Germinal center (tissue), 1 donor: ENCODE measurements around the gene ALDOC.
"Not testable (repeated sequence)": the region's sequence is repeated elsewhere in the genome, so short reads cannot be mapped to it uniquely, and the experiment has no call there.

Experiments used
- DNase-seq: peaks from one replicate; pipeline ENCODE4 v3.0.0; 2012; ENCODE audit warnings: mixed read lengths, low spot score

ALDOC gene

DNA sequence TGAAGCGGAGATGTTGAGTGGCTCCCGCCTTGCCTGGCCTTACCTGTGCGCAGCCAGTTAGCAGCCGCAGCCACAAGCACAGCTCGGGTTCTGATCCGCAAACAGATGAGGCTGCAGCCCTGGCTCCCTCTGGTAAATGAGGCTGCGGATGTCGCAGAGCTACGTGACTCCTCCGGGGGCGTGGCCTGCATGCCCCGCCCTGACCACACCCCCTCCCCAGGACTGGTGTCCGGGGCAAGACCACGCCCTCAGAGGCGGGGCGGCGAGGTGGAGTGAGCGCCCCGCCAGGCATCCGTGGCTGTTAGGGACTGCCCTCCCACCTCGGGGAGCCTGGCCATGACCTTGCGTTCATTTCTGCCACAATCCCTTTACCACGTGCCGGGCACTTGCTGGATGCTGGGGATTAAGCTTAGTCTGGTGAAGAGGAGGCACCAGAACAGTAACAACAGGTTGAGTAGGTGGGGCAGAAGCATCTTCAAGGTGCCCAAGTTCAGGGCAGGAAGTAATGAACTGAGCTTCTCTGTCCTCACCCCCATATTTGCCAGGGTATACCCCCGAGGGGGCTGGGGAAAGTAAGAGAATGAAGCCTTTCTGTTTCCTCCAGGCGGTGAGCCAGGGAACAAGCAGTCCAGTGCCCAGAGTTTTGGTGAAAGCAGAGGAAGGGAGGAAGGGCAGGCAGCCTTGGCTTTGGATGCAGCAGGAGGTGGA, at the start of gene ALDOC:
Gene ALDOC (minus strand): TSS at position 138 of the 708 bp plus-strand sequence. CDS start 1,363 bp downstream, outside the sequence.
- DNase-seq = peak; percentile 99

DNA sequence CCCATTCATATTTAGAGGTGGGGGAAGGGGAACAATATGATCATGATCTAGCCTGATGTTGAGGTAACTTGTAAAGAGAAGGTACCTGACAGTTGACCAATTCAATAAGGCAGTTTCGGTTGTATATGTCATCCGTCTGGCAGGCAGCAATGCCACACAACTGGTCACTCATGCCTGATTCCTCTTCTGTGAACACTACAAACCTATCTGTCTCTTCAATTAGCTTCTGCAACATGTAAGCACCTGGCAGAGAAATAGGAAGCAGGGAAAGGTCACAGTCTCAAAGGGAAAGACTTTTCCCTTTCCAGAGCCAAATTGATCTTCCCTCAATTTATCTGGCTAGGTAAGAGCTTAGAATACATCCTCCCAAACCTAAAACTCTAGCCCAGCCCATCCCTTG, 47.5 kb upstream of the ALDOC start:
- DNase-seq = no peak

DNA sequence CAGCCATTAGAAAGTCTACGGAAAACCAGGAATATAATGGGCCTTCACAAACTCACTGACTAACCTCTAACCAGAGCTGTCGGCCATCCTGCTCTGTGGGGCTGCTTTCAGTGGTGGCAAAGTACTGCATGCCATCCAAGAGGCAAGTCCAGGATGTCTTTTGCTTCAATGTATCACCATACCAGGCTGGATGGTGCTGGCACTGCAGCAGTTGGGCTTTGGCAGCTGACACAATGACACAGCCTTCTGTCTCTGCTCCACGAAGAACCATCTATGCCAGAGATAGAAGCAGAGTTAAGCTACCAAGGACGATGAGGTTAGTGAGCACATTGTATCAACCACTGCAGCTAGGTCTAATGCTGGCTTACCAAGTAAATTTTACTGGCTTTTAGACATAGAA, 47.0 kb upstream of the ALDOC start:
- no peak for DNase-seq

DNA sequence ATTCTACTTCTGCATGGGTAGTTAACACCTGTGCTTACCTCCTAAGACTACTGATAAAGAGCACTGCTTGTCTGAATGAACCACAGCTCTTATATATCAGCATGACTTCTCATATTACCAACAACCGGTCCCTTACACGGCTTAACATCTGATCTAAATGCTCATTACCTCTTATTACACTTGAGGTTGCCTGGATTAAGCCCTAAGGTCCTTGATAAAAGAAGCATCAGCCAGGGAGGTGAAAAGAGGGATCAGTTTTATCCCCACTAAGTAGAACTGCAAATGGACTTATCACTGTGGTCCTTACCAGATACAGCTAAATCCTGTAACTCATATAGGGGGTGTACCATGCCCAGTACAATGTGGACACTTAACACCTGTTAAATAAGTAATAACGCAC, 45.5 kb upstream of the ALDOC start:
- no peak for DNase-seq

DNA sequence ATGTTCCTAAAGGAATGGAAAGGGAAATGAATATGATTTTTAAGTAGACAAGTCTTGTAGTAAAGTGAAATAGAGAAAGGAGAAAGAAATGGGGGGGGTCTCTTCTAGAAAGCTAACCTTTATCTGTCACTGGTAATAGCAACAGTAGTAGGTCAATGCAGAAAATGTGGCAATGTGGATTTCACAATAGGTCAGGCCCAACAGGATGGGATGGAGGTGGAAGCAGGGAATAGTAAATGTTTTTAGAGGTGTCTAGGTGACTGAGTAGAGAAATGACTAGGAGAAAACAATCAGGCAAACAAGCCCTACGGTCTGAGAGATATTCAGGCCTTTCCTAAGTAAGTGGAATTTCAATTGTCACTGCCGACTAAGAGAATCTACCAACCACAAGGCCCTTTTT, 43.3 kb upstream of the ALDOC start:
- DNase-seq = no peak

DNA sequence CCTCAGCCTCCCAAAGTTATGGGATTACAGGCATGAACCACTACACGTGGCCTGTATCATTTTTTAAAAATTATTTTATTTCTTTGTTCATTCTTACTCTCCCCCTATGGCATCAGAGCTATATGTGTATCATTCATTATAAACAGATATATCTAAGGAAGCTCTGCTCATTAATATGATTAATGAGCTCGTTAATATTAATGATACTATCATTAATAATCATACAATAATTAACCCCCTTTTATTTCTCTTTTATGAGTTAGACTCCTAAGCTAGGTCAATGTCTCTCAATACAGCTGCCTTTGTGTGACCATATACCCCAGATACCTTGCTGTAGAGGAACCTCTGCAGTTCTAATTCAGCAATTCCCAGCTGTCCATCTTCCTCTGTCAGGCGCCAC, 41.8 kb upstream of the ALDOC start:
- DNase-seq = no peak

DNA sequence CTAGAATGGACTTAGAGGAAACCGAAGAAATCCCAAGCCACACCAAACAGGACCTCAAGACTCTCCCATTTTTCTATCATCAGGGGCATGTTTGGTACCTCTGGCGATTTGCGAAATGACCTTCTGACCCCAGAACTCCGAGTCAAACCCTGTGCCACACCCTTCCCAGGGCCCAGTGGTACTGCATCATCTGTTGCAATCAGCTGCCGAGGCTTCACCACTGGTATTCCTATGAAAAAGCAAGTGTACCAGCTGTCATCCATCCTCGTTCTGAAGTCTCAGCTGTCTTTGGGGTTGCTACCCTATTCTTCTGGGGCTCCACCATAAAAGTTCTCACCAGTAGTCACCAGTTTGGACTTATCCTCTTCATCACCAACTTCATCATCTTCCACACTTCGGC, 39.6 kb upstream of the ALDOC start:
- DNase-seq = no peak

DNA sequence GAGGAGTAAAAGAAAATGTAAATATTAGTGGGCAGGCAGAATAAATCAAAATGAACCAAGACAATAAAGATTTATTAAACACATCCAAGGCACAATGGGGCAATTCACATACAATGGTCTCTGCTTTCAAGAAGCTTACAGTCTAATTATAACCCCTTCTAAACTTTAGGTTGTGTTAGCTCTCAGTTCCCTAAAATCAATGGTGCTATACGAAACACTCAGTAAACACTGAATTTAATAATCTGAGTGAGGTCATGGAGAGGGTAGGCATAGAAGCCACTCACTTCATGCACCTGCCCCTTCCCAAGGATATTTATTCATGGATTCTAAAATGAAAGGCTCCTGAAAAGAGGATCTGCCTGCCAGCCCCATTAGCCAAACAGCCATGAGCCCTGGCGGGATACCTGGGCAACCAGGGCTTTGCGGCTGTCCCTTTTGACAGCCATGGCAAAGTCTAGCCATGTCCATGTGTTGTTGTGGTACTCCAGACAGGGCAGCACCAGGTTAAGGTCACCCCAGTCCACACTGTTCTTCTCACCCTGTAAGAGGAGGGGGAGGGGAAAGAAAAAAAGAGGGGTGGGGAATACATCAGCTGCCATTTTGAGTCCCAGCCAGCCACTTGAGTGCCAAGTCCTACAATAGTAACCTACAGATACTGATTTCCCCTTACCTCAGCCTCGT, 38.7 kb upstream of the ALDOC start:
- peak; percentile 12 for DNase-seq

DNA sequence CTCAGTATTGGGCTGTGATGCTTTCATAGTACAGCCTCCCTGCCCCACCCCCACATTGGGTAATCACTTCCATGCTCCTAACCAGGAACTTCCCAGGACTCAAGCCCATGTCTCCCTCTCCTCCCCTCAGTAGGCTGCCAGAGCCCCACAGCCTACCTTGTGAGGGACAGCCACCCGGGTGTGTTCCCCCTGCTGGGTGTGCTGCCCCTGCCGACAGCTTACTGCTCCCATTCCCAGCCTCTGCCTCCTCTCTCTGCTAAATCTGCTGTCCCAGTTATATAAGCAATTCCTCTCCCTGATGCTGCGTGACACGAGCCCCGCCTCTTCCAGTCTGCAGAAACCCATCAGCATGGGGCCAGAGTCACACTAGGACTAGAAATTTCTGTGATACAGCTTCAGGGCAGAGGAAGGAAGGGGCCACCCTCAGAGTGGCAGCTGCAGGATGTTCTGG, 37.3 kb upstream of the ALDOC start, which contains the start of gene RSKR:
Gene RSKR (minus strand): TSS at position 255 of the 451 bp plus-strand sequence. CDS start 24 bp downstream, at position 231.
- no peak for DNase-seq

DNA sequence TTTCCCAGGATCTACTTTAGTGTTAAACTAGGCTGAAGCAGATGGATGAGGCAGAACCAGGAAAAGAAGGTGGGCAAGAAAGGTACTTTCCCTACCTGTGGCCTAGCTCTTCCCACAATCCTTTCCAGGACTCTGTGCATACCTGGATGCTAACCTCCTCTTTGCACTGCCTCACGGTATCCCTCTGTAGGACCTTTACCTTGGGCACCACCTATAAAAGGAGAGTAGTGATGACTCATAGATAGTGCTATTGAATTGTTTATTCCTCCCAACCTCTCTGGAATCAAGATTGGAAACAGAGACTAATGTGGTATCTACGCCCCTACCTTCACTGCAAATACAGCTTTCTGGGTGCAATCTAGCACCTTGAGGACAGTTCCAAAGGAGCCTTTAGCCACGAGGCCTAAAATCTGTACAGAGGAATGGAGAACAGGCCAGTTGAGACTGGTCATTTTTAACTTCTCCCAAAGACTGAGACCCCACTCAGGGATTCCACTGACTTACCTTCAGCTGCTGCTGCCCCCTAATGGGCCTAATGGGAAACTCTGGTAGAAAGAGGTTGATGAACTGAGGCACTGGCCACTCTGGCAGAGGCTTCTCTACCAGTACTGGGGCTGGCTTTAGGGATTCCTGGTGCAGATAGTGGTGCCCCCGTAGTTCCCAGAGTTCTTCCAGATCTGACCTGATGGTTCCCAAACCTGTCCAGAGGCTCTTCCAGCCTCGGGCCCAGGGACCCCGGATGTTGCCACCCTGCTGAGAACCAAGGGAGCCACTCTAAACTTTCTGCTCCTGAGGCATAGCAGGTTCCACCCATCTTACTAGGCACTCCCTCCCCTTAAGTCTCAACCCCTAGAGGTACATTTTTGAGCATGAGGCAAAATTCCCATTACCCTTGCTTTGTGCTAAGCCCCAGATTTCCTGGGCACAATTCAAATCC, 36.5 kb upstream of the ALDOC start:
- DNase-seq = peak; percentile 31

DNA sequence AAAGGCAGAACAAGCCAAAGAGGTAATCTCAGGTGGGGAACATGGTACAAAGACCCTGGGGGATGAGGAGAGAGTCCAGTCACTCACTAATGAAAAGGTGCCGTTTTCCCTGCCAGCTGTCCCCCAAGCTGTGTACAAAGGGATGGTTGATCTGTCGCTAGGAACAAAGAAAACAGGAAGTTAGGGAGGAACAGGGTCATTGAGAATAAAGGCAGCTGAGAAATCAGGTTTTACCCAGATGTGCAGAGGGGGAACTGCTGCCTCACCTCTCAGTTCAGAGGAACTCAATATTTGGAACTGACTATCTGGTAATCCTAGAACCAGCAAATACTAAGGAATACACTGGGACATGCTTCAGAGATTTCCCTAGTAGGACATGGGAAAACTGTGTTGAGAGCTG, 35.8 kb upstream of the ALDOC start:
- DNase-seq = peak; percentile 18

DNA sequence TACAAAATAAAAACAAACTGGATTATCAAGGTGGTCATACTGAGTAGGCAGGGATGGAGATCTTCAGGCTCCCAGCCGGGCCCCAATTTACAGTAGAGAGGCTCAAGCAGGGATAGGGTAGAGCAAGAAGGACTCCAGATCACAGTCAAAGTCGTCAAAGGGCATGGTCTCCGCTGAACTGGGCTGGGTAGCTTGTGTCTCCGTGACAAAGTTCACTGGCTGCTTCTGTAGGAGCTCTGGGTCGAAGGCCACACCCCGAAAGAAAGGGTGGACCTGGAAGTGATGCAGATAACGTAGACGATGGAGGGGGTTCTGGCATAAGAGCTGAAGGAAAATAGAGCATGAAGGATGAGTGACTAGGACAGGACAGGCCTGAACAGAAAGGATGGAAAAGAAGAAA, 33.7 kb upstream of the ALDOC start:
- DNase-seq = no peak

DNA sequence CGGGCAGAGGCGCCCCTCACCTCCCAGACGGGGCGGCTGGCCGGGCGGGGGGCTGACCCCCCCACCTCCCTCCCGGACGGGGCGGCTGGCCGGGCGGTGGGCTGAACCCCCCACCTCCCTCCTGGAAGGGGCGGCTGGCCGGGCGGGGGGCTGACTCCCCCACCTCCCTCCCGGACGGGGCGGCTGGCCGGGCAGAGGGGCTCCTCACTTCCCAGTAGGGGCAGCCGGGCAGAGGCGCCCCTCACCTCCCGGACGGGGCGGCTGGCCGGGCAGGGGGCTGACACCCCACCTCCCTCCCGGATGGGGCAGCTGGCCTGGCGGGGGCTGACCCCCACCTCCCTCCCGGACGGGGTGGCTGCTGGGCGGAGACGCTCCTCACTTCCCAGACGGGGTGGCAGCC, 27.3 kb upstream of the ALDOC start:
- DNase-seq = not testable (repeated sequence)

DNA sequence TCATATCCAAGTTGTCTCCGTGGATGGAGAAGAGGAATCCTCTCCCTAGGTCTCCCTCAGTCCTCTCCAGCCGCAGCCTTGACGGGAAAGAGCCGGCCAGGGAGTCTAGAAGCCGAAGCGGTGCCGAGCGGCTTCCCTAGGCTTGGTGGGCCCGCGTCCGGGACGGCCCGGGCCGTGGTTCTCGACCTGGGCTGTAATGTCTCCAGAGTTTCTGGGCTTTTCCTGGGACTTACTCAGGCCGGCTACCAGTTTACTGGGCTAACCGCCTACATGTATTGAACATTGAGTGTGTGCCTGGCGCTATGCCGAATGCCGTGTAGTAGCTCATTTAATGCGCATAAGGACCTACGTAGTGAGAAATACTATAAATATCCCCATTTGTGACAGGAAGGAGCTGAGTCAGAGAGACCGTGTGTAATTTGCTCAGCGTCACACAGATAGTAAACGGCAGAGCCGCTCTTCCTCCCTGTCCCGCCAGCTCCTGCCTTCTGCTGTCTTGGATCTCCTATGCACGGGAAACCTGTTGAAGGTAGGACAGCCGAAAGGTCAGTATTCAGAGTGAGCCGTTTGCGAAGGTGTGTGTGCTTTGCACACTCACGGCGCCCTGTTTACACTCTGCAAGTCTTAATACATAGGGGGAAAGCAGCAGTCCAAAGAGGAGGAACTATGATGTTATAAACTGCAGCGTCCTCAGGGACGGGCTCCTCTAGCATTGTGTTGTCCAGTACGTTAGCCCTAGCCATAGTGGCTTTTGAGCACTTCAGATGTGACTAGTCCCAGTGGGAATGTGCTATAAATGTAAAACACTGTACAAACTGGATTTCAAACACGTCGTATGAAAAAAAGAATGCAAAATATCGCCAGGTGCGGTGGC, 22.9 kb upstream of the ALDOC start:
- DNase-seq = peak; percentile 65

DNA sequence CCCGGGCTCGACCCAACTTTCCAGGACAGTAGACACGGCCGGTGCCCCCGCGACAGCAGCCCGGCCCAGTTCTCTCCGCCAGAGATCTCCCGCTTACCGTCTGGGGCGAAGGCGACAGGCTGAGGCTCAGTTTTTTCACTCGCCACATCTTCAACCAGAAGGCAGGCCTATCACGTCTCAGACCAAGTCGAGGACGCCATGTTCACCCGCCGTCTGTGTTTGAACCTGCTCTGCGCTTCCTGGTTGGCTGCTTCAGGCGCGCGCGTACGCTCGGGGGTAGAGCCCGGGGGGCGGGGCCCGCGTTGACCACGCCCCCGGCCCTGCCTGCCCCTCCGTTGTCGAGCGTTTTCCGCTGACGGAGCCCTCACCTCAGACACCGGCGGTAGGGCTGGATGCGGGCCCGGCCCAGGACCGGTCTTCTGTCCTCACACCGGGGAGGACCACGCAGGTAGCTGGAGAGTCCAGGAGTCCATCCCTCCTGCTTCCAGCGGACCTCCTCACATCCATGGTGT, 22.2 kb upstream of the ALDOC start, which contains the start of gene SPAG5:
Gene SPAG5 (minus strand): TSS at position 227 of the 512 bp plus-strand sequence. CDS start 79 bp downstream, at position 148.
- peak; percentile 99 for DNase-seq

DNA sequence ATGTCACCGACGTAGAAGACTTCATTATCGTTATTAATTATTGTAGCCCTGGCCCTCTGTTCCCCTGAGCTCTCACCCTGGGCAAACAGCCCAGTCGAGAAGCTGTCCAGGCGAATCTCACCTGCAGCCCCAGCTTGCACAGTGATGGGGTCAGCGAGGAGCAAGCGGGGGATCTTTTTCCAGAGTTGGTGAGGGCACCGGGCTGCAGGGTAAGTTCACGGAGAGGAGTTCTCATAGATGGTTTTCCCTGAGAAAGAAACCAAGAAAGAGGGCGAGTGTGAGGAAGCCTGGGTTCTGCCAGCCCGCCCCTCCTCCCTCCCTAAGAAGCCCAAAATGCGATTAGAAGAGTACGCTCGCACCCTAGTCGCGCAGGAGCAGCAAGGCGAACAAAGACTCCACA, 21.7 kb upstream of the ALDOC start:
- no peak for DNase-seq

DNA sequence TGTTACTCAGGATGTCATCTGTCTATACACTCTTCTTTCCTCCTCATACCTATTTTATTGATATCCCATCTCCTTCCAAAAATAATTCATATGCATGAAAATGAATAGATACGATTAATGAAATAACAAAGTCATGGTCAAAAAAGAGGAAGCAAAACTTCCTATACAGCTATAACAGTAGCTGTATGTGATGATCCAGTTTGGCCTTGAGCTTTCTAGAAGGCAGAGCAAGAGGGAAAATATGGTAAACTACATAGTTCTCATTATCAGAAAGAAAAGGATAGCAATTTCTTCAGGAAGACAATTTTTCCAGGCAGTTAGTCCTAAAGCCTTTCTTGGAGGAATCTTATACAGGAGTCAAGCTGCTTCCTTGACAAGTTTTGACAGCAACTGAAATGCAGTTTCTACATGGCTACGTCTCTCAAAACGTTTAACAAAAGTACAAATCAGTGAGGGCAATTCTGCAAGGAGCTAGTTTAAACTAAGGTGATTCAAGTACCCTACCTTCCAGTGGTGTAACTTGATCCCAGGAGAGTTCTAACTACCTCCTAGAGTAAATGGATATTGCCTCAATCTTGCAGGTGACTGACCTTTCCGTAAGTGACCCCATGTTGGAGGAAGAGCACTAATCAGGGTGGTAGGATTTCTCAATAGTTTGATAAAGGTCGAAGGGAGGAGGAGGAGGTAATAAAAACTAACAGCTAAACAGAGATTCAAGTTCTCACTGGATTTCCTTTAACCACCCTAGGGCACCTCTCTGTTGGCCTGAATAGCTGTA, 21.1 kb upstream of the ALDOC start:
- no peak for DNase-seq

DNA sequence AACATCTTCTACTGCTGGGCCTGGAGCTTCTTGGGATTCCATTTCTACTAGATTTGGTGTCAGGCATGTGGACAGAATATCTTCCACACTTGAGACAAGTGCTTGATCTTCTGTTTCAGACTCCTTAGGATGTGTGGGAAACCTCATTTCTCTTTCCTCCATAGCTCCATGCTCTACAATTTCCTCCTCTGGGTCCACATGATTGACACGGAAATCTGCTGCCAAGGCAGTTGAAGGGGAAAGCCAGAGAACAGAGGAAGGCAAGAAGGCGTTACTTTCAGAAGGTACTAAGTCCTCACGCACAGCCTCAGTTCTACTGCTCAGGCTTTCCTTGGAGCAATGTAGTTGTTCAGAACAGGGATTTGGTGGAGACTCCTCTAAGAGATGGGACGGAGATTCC, 15.6 kb upstream of the ALDOC start:
- DNase-seq = no peak

DNA sequence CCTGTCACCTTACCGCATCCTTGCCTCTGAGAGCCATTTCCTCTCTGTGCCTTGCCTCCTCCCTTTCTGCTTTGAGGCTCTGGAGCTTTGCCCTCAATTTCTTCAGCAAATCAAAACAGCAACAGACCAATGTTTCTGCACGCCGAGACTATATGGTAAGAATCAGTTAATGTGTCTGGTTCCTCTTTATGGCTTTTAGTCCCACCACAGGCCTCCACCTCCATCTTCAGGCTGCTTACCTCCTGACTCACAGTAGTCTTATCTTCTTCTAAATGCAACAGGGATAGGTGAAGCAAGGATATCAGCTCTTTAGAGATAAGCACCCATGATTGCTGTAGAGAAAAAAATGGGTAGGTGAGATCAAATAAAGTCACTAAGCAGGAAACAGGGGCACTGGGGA, 9.2 kb upstream of the ALDOC start:
- no peak for DNase-seq

DNA sequence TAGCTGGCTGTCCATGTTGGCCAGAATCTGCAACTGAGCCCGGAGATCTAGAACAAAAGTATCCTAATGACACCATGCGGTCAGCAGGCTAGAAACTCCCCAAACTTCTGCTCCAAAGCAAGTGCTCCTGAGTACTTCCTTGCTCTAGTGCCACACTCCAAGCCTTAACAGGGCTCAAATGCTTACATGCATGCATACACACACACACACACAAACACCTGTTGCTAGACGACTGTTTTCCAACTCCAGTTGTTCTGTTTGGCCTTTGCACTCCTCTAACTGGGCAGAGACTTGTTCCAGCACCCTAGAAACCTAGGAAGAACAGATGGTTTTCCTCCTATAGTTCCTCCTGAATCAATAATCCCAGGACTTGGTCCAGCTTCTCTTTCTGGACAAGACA, 7.7 kb upstream of the ALDOC start:
- DNase-seq = no peak
